Measurements from ENCODE around the gene QRFP. TPM values are rescaled to one million over a fixed set of nuclear protein-coding genes. Genes with fewer than 3 reads are reported as not detected.
A peak's percentile ranks its signal among the peaks of the same experiment; 100 is the strongest.

QRFP gene
- total RNA-seq, 3 donors from 2014 or later, result 0.24 to 0.87 TPM; not detected in 1

DNA sequence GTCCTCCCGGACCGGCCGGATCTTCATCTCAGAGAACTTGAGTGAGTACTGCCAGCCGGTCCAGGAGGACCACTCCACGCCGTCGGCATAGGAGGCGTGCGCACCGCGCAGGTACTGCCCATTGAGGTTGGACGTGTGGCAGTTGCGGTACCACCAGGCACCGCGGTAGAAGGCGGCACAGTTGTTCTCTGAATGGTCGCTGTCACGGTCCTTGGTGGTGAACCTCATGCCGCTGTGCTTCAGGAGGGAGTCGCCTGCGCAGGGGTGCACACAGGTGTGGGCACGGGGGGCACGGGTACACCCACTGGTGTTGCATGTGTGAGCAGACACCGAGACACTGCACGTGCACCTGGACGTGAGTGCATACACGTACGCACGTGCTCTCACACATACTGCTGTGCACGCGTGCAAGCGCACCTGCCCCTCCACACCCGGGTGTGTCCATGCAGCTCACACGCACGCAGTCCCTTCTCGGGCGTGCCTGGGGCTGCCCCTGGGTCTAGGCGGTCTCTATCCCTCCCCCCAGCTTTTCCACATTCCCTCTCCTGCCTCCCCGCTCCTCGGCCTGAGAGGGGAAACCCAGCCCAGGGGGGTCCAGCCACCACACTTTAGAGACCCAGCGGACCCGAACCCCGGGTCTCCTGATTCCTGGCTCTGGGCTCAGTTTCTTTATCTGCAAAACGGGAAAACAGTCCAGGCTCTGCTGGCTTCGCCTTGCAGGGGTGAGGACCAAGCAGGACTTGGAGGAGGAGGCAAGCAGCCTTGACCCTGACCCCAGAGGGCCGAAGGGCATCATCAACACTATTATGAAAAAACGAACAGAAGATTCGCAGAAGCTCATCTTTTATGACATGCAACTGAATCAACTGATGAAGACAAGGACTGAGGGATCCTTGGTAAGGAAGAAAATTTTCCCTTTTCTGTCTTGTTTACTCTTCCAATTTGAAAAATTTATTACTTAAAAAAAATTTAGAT is 7.7 kb upstream of the QRFP start:
- no peak overlapping the region for H3K4me3 ChIP-seq
- TF ChIP-seq, protein P1, sequence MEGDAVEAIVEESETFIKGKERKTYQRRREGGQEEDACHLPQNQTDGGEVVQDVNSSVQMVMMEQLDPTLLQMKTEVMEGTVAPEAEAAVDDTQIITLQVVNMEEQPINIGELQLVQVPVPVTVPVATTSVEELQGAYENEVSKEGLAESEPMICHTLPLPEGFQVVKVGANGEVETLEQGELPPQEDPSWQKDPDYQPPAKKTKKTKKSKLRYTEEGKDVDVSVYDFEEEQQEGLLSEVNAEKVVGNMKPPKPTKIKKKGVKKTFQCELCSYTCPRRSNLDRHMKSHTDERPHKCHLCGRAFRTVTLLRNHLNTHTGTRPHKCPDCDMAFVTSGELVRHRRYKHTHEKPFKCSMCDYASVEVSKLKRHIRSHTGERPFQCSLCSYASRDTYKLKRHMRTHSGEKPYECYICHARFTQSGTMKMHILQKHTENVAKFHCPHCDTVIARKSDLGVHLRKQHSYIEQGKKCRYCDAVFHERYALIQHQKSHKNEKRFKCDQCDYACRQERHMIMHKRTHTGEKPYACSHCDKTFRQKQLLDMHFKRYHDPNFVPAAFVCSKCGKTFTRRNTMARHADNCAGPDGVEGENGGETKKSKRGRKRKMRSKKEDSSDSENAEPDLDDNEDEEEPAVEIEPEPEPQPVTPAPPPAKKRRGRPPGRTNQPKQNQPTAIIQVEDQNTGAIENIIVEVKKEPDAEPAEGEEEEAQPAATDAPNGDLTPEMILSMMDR (IDR thresholded peaks at IDR 0.05), result no peak
- no peak for ATAC-seq
- intact Hi-C loops (cut with DNase I, micrococcal nuclease), result no loop called here
- no peak for DNase-seq
- no peaks in the 10 kb centered on the region for H3K4me1 ChIP-seq (ENCODE audit: low read depth)
- H3K36me3 ChIP-seq (ENCODE audit: low read depth), result no peaks in the 10 kb centered on the region
- H3K9me3 ChIP-seq, result no peaks in the 10 kb centered on the region

DNA sequence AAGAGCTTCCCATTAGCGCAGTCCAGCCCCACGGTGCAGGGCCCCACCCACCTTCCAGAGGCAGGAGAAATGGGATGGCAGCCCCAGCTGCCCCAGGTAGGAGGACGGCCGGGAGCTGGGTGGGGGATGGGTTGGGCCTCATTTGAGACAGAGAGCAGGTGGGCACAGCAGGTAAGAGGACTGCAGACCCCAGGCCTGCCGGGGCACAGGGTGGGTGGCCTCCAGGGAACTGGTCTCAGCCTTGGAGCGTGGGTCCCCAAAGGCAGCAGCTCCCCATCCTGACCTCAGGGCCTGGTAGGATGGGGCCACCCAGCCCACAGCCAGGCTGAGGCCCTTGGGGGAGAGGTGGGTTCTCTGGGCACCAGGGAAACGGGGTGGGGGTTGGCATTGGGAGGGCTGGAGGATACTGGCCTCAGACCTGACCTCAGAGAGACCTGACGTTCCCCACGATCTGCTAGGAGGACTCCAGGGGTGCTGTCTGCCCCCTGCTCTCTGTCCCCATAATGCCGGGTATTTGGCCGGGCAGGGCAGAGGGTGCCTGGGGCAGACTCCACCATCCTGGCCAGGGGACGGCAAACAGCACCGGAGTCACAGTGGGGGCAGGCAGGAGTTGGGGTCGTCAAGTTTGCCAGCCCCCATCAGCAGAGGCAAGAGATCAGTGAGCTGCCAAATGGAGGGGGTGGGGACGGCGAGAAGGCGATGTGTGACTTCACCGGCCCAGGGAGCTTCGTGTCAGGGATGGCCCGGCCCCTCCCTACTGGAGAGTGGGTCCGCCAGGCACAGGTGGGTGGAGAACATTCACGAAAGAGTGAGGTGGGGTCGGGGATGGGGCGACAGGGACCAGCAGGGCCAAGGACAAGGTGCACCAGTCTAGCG is 6.8 kb upstream of the QRFP start:
- intact Hi-C loops (cut with DNase I, micrococcal nuclease), result no loop called here
- Histone ChIP-seq H3K4me3 (no peak overlapping the region), H3K9me3 (no peaks in the 10 kb centered on the region), H3K4me1 (ENCODE audit: low read depth) (peaks cover 1% of the 10 kb centered on the region), H3K36me3 (ENCODE audit: low read depth) (no peaks in the 10 kb centered on the region)
- peak in 1 of 3 donors; percentile 36 for DNase-seq
- ATAC-seq, result no peak
- TF ChIP-seq, protein P1 (IDR thresholded peaks at IDR 0.05), result no peak

DNA sequence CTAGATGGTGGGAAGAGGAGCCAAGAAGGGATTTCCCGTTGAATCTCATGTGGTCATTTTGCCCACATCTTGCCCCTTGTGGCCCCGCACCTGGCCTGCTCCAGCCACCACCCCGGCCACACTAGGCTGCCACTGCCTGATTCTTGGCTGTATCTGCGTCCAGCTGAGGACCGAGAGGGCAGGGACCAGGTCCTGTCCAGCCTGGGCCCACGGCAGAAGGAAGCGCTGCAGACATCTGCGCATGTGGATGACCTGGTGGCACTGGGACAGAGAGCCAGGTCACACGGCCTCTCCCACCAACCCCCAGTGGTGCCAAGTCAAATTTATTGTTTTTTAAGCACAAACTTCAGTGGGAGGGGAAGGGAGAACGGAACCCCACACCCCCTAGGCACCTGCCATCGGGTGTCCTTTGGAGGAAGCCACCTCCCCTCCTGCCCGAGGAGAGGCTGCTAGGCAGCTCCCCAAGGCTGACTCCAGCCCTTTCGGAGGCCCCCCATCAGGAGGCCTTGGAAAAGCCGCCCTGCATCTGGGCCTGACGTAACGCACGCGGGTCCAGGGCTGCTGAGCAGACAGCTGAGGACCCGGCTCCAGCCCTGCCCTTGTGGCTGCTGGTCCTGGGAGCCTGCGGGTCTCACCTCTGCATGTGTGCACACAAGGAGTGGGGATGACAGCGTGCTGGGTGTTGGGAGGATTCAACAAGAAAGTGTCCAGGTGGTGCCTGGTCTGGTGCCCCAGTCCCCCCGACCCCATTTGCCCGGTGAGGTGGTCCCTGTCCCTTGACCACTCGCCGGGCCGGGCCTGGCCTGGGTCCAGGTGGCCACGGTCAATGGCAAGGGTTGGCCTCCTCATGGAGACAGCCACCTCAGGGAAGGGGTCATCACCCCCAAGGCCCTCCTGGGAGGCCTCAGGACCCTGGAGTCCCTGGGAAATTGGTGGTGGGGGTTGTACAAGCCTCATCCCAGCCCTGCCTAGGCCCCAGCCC is 5.9 kb upstream of the QRFP start:
- TF ChIP-seq, protein P1 (IDR thresholded peaks at IDR 0.05), result no peak
- no peaks in the 10 kb centered on the region for H3K36me3 ChIP-seq (ENCODE audit: low read depth)
- ATAC-seq (no peak), DNase-seq (no peak)
- intact Hi-C loops (cut with DNase I, micrococcal nuclease), result no loop called here
- H3K4me1 ChIP-seq (ENCODE audit: low read depth), result peaks cover 8% of the 10 kb centered on the region
- no peak overlapping the region for H3K4me3 ChIP-seq
- no peaks in the 10 kb centered on the region for H3K9me3 ChIP-seq

GRCh38 chr9:130901498-130902203 is 5.0 kb upstream of the QRFP start:
- intact Hi-C loops (cut with DNase I, micrococcal nuclease), result no loop called here
- H3K36me3 ChIP-seq (ENCODE audit: low read depth), result no peaks in the 10 kb centered on the region
- no peaks in the 10 kb centered on the region for H3K9me3 ChIP-seq
- H3K4me3 ChIP-seq, result no peak overlapping the region
- DNase-seq (no peak), ATAC-seq (peak; percentile 56)
- TF ChIP-seq, protein P1 (IDR thresholded peaks at IDR 0.05), result no peak
- peaks cover 8% of the 10 kb centered on the region for H3K4me1 ChIP-seq (ENCODE audit: low read depth)

All from mucosa of descending colon (tissue), 3 donors.